RPMI8226 (cell line): Measurements from ENCODE around the gene ZMIZ1.
A peak's percentile ranks its signal among the peaks of the same experiment; 100 is the strongest.
"Not testable (repeated sequence)": the region's sequence is repeated elsewhere in the genome, so short reads cannot be mapped to it uniquely, and the experiment has no call there.

Experiments
- DNase-seq: peaks from one replicate; pipeline ENCODE4 v3.0.0-alpha.2; 2015

The ZMIZ1 gene

DNA sequence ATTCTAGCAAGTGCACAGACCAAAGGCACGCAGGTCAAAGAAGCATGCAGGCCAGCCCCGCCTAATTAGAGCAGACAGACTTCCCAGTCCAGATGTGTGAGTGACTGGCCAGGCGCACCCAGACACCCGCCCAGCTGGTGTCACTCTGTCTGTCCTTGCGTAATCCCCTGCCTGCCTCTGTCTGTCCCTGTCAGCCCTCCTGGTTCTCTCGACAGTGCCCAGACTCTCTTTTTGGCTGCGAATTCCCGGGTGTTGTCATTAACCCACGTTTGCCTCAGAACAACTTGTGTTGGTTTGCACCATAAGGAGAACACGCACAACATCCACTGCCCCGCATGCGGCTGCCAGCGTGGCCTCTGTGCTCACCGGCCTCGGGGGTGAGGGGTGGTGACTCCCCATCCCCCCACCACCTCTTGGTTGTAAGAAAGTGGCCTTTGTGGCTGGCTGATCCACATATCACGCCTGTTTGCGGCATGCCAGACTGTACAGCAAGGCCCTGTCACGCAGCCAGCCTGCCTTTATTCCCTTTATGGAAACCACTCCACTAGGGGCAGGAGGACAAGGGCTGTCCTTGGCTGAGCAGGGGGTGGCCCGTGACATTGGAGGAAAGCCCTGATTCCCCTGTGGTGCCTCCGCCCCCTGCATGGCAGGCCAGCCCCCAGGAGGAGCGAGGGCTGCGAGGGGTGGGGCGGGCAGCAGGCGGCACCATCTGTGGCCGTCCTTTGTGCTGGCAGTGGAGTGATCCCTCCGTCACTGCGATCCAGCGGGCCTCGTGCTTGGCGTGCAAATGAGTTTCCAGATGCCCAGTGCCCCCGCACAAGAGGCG is 205.7 kb downstream of the ZMIZ1 start:
- DNase-seq: no peak

- no peak for DNase-seq
Observed at GRCh38 chr10:79275105-79275430, 206.3 kb downstream of the ZMIZ1 start.

GRCh38 chr10:79275431-79275851 is 206.7 kb downstream of the ZMIZ1 start:
- DNase-seq: no peak

DNA sequence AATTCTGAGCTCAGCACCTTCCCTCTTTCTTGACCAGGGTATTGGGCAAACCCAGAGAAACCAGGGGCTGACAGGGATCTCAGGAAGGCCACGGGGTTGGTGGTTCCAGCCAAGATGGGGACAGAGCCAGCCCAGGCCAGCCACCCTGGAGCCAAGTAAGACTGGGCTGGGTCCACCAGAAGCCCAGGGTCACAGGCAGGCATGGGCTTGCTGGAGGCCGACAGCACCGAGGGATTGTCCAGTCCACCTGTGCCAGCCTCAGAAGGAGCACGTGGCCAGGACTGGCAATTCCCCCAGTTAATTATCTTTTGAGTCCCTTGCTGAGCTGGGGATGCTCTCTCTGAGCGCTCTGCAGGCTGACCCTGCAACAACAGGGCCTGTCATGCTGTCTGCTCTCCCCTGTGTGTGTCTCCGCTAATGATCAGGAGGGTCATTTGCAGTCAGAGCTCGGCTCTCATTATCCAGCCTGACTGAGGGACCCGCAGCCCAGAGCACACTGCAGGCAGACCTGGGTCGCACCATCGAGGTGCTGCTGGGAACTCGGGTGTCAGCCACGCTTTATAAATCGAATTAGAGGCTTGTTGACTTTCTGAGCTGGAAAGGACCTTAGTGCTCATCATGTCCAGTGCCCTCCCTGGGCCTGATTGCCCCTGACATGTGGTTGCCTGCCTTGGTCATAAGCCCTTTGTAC is 209.0 kb downstream of the ZMIZ1 start:
- no peak for DNase-seq

- DNase-seq: not testable (repeated sequence)
Observed at GRCh38 chr10:79279047-79279446, 210.3 kb downstream of the ZMIZ1 start.

- DNase-seq: no peak
Observed at GRCh38 chr10:79280956-79281355, 212.2 kb downstream of the ZMIZ1 start.

DNA sequence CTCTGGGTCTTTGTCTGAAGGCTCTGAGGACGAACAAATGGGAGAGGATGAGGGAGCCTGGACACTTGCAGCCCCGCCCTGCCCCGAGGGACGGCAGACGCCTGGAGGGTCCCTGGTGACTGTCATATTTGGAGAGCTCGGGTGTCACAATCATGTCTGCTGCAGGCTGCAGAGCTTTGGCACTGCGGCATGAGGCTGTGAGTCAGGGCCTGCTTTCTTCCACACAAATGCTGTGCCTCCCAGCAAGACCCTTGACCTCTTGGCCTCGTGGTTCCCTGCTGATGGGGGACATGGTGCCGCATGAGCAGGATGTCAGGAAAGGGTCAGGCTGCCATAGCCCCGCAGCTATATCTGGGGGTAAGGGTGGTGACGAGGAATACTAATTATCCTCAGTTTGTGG is 213.6 kb downstream of the ZMIZ1 start:
- no peak for DNase-seq

GRCh38 chr10:79283616-79284015 is 214.8 kb downstream of the ZMIZ1 start:
- DNase-seq: no peak

- DNase-seq: no peak
Observed at GRCh38 chr10:79284158-79284871, 215.5 kb downstream of the ZMIZ1 start.

DNA sequence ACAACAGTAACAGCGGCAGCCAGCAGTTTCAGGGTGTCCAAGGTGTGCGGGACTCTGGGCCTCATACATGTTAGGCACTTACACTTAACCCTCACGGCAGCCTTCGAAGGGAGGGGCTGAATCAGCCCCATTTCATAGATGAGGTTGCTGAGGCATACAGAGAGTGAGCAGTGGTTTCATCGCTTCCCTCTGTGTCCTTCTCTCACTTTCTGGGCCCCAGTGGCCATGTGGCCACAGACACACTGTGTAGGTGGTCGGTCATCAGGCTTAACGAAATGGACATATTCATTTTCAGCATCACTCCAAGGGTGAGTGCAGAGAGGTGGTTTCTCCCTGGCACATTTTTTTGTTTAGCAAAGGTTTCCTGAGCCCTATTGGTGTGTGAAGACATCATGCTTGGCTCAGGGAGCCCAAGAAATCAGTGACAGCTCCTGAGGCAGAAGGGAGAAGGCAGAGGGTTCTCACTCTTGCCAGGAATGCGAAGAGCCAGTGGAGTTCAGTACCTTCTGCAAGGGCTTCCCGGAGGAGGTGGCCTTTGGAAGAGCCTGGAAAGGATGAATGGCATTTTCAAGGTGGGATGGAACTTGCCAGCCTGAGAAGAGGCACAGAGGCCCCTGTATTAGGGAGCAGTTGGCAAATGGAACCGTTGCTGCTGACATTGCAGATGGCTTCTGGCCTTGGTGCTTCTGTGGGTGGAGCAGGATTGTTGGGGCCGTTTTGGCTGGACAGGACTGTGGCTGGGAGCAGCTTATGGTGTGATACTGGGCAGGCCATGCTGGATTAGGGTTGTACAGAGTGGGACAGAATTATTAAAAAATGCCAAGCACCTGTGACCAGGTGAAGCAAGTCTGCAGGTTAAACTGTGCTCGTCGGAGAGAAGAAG is 216.8 kb downstream of the ZMIZ1 start:
- DNase-seq: peak; percentile 28

DNA sequence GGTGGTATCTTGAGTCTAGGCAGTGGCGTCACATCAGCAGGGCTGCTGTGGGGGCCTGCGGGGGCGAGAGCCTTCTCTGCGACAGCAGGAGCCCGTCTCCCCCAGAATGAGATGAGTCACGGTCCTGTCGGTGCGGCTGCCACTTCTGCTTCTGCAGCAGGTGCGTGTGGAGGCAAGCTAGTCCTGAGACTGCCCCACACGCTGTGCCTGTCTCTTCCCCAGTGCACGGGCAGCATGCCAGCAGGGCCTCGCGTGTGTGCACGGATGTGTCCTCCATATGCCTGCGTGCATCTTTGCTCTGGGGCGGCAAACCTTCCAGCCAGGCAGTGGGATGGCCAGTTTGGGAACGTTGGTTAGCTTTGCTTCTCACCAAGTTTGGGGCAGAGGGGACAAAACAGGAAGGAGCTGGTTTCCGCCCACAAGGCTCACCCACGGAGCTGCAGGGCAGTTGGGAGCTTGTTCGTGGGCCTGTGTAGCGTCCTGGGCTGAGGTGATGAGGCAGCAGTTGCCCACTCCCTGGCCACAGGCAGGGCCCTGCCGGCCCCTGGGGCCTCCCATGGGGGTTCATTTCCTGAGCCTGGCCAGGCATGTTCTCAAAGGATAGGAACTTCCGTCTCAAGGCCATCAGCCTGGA is 217.7 kb downstream of the ZMIZ1 start:
- DNase-seq: peak; percentile 92

DNA sequence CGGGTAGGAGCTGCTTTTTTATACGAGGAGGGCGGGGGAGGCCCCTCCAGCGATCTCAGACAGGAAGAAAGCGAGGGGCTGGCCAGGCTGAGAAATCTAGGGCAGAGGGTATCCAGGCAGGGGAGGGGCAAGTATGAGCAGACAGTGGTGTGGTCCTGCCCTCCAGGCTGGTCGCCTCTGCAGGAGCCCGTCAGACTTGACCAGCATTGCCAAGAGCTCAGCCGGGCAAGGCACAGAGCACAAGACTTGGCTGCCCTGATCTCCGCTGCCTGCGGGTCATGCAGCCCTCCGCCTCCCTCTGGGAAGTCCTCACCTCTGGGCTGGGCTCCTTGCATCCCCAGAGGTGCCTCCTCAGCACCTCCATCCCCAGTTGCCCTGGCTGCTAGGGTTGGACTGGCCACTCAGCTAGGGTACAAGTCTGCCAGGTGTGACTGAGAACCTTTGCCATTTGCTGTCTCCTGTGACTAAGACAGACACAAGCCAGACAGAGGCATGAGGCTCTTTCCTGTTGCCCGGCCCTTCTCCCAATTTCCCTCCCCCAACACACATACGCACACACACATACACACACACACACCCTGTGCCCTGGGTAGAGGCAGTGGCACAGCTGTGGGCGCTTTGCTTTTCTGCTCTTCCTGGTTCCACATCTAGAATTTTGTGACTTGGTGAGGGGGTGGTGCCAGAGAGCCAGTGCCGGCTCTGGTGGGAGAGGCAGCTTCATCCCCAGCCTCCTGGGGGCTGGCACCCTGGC is 219.4 kb downstream of the ZMIZ1 start:
- DNase-seq: no peak

DNA sequence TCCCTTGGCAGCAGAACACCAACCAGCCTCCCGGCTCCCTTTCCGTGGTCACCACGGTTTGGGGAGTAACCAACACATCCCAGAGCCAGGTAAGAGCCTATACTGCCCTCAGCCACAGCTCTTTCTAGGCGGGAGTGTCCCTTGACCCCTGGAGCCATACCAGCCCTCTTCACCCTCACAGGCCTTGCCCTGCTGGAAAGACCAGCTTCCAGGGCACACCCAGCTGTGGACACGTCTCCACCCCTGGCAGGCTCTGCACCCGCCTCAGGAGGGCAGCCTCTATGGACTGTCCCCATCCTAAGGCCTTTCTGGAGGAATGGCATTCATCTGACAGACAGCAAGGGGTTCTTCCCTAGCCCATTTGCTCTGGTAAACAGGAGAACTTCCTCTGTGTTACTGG is 221.0 kb downstream of the ZMIZ1 start:
- DNase-seq: no peak

DNA sequence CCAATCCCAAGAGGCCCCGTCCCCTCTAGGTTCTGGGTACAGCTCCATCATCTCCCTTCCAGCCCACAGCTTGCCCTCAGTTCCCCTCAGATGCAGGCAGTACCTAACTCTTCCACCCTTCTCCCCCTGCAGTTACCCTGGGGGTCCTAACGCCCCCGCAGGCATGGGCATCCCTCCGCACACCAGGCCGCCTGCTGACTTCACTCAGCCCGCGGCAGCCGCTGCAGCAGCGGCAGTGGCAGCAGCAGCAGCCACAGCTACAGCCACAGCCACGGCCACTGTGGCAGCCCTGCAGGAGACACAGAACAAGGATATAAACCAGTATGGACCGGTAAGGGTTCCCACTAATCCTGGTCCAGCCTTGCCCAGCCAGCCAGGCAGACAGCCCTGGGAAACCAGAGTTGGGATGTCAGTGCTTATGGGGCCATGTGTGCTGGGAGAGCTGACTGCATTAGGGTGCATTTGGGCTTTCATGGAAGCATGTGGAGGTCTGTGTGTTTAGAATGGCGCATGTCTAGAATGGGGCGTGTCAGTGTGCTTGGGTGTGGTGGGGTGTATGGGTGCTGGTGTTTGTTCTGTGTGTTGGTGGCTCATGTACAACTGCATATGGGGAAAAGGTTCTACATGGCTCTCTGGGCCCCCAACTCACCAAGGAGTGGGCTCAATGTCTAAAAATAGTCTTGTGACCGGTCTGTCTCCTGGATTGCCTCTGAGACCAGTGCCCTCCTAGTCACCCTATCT is 223.4 kb downstream of the ZMIZ1 start:
- DNase-seq: no peak

DNA sequence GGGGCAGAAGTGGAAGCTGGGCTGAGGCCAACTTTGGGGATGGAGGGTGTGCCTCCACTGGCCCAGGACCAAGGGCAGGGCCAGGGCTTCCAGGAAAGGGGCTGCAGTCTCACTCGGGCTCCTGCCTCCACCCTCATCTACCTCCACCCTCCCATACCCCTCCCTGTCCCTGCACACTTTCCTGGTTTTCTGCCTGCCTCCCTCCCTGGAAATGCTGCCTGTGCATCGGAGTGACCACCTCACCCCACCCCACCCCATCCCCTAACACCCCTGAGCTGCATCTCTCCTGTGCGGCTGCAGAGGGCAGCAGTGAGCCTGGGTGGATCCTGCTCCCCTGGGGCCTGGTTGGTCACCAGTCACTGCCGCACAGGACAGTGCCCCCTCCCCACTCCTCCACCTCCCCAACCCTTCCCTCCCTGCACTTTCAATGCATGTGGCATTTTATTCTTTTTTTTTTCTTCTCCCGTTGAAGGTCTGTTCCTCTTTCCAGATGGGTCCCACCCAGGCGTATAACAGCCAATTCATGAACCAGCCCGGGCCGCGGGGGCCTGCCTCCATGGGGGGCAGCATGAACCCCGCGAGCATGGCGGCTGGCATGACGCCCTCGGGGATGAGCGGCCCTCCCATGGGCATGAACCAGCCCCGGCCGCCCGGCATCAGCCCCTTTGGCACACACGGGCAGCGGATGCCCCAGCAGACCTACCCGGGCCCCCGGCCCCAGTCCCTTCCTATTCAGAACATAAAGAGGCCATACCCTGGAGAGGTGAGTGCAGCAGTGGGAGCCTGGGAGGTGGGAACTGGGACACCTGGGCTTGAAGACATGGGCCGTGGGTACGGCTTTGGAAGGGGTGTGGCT is 224.4 kb downstream of the ZMIZ1 start:
- peak; percentile 15 for DNase-seq

- no peak for DNase-seq
Observed at GRCh38 chr10:79293841-79294581, 225.2 kb downstream of the ZMIZ1 start.

DNA sequence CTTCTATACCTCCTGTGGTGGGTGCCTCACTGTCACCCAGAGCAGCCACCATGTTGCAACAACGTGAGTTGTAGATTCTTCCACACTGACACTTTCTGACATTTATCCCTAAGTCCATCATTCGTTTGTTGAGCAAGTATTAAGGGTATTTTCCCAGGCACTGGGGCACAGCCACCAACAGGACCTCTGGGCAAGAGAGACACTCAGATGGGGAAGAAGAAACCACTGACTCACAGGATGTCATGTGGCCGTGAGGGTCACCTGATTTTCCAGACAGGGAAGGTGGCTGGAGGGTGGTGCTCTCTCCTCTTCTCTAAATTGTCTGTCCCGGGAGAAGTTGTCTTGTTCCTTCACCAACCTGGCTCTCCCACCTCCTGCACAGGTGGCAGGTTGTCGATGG is 226.8 kb downstream of the ZMIZ1 start:
- DNase-seq: no peak

GRCh38 chr10:79296431-79296830 is 227.7 kb downstream of the ZMIZ1 start:
- no peak for DNase-seq
